Transverse colon (tissue), 4 donors: ENCODE data around the gene PCDHGA2. TPM values are rescaled to one million over a fixed set of nuclear protein-coding genes. Genes with fewer than 3 reads are reported as not detected.

Experiments
- DNase-seq: peaks from one replicate; pipeline ENCODE4 v3.0.0-alpha.2; 2019
- H3K27ac ChIP-seq, 4 donors: fragments of 200-600 bp; sonication (generic); 2 replicates each; pipeline ENCODE4 v1.5.1; 2016 to 2018; ENCODE audit warnings: inconsistent platforms in 4 of 4
- H3K27me3 ChIP-seq: fragments of 200-600 bp; sonication (generic); 2 replicates; pipeline ENCODE4 v1.5.1; 2017; ENCODE audit warnings: inconsistent platforms
- H3K36me3 ChIP-seq, 4 donors: fragments of 200-600 bp; sonication (generic); 2 replicates each; pipeline ENCODE4 v1.5.1; 2017 to 2019; ENCODE audit warnings: inconsistent platforms in 4 of 4
- H3K4me1 ChIP-seq, 4 donors: fragments of 200-600 bp; sonication (generic); 2 replicates each; pipeline ENCODE4 v1.5.1; 2017 to 2020; ENCODE audit warnings: inconsistent platforms in 4 of 4
- H3K4me3 ChIP-seq, 4 donors: fragments of 200-600 bp; sonication (generic); 1 replicate in 1 of 4; 2 replicates in 3 of 4; pipeline versions ENCODE4 v1.5.1 to v1.6.1; 2017 to 2019; ENCODE audit warnings: inconsistent platforms in 4 of 4
- H3K9me3 ChIP-seq, 2 donors: fragments of 200-600 bp; sonication (generic); 2 replicates each; pipeline ENCODE4 v1.5.1; 2017 to 2019; ENCODE audit warnings: inconsistent platforms in 2 of 2
- EP300 ChIP-seq: sonication (generic); formaldehyde crosslinking; IDR thresholded peaks from one replicate; pipeline ENCODE4 v1.6.1; 2017; ENCODE audit warnings: antibody characterized with exemption, low read depth
- POLR2A ChIP-seq: fragments of 450-650 bp; IDR thresholded peaks from one replicate; pipeline ENCODE4 v1.6.1; 2016; ENCODE audit warnings: antibody characterized with exemption, mild to moderate bottlenecking, moderate library complexity
- POLR2AphosphoS5 ChIP-seq, 3 donors: sonication (generic); formaldehyde crosslinking; IDR thresholded peaks; one replicate each; pipeline ENCODE4 v1.6.1; 2016; ENCODE audit warnings: antibody characterized with exemption in 3 of 3
- WGBS, 2 donors: methylation state at CpG; one replicate each; pipeline ENCODE4 v1.1.5; 2018; ENCODE audit warnings: low coverage in 1 of 2; 5-methylcytosine and 5-hydroxymethylcytosine counted together
- in situ Hi-C, 4 donors: fragments of 200-750 bp; cut with MboI; loops; one replicate each; pipeline versions ENCODE4 v1.15.0 to v1.15.1; 2017; ENCODE audit warnings: low sequenced_read_pairs in 3 of 4, low pct_ligation_motif_present in 1 of 4, low pct_unique_long_range_greater_than_20kb in 1 of 4
- intact Hi-C: fragments of 100-400 bp; cut with DNase I; formaldehyde crosslinking; loops from one replicate; pipeline ENCODE4 v1.15.1; 2023; ENCODE audit warnings: low total_unique reads
- total RNA-seq, 4 donors: library from RNA; depleted of rRNA; stranded (reverse); fragments of >200 nt; gene quantifications; one replicate each; pipeline ENCODE4 v1.1.0, GENCODE V29; 2016
- TF ChIP-seq, protein P1 (sequence below), 5 experiments: fragments of 200-600 bp in 3 of 5; fragments of 450-650 bp in 2 of 5; sonication (generic) in 3 of 5; IDR thresholded peaks; 1 replicate in 2 of 5; 2 replicates in 3 of 5; pipeline ENCODE4 v1.5.1; 2016 to 2017; ENCODE audit warnings: antibody characterized with exemption in 5 of 5, inconsistent platforms in 3 of 5, mild to moderate bottlenecking in 2 of 5, moderate library complexity in 1 of 5

PCDHGA2 gene
- total RNA-seq, 4 donors from 2014 or later = 0.68 to 1.9 (median 1.6) TPM

DNA sequence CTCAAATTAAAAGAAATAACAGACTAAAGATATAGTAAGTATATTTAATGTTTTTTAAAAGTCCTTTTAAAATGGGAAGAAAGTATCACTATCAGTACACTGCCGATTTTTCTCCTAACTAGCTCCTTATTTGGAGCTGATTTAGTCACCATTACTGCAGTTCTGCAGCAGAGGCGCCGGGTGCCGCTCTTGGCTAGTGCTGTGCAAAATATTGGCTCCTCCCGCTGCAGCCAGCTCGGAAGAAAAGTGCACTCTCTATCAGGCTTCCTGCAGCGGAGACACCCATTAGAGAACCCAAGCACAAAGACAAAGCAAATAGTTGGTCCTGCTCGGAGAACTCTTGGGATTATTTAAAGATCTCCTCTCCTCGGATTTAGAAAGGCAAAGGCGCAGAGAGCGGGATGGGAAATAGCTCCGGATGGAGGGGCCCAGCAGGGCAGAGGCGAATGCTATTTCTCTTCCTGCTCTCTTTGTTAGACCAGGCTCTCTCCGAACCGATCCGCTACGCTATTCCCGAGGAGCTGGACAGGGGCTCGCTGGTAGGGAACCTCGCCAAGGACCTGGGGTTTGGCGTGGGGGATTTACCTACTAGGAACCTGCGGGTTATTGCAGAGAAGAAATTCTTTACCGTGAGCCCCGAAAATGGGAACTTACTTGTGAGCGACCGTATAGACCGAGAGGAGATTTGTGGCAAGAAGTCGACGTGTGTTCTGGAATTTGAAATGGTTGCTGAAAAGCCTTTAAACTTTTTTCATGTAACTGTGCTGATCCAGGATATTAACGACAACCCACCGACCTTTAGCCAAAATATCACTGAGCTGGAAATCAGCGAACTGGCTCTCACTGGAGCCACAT, 31.7 kb downstream of the PCDHGA2 start, which contains the start of gene PCDHGB3:
Gene PCDHGB3, plus strand, starts transcription at position 249 of the 855 bp plus-strand sequence. Its CDS starts 153 bp downstream, at position 402.
- Histone ChIP-seq H3K27me3 (peaks cover 15% of the 10 kb centered on the region), H3K27ac (no peak within 1 kb of the TSS), H3K4me3 (peak within 1 kb of the TSS in 1 of 4 donors; percentile 30), H3K4me1 (no peaks in the 10 kb centered on the region), H3K36me3 (peaks cover 0 to 3% (median 0%) of the 10 kb centered on the region in 4 donors), H3K9me3 (peaks cover 26 to 95% of the 10 kb centered on the region in 2 donors)
- in situ Hi-C loops = loop anchor here in 1 of 4 donors (25.0 kb wide), 1 partner anchor 192 kb away; no protein-coding TSS in a partner anchor
- TF ChIP-seq POLR2A (no peak), POLR2AphosphoS5 (IDR thresholded peaks at IDR 0.05) (no peak), EP300 (no peak)
- TF ChIP-seq, protein P1, sequence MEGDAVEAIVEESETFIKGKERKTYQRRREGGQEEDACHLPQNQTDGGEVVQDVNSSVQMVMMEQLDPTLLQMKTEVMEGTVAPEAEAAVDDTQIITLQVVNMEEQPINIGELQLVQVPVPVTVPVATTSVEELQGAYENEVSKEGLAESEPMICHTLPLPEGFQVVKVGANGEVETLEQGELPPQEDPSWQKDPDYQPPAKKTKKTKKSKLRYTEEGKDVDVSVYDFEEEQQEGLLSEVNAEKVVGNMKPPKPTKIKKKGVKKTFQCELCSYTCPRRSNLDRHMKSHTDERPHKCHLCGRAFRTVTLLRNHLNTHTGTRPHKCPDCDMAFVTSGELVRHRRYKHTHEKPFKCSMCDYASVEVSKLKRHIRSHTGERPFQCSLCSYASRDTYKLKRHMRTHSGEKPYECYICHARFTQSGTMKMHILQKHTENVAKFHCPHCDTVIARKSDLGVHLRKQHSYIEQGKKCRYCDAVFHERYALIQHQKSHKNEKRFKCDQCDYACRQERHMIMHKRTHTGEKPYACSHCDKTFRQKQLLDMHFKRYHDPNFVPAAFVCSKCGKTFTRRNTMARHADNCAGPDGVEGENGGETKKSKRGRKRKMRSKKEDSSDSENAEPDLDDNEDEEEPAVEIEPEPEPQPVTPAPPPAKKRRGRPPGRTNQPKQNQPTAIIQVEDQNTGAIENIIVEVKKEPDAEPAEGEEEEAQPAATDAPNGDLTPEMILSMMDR (IDR thresholded peaks at IDR 0.05) = peak in 1 of 5 experiments; percentile 14
- 47 to 52% methylated on average over 12 to 32 of the region's 32 CpGs for WGBS, 2 donors
- intact Hi-C loops = no loop called here
- DNase-seq = peak; percentile 21

DNA sequence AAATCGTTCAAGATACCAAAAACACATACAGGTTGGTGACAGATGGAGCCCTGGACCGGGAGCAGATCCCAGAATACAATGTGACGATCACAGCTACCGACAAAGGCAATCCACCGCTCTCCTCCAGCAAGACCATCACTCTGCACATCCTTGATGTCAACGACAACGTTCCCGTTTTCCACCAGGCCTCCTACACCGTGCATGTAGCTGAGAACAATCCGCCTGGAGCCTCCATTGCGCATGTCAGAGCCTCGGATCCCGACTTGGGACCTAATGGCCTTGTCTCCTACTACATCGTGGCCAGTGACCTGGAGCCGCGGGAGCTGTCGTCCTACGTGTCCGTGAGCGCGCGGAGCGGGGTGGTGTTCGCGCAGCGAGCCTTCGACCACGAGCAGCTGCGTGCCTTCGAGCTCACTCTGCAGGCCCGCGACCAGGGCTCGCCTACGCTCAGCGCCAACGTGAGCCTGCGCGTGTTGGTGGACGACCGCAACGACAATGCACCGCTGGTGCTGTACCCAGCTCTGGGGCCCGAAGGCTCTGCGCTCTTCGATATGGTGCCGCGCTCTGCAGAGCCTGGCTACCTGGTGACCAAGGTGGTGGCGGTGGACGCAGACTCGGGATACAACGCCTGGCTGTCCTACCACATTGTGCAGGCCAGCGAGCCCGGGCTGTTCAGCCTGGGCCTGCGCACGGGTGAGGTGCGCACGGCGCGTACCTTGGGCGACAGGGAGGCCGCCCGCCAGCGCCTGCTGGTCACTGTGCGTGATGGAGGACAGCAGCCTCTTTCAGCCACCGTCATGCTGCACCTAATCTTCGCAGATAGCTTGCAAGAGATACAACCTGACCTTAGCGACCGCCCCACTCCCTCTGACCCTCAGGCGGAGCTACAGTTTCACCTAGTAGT, 33.3 kb downstream of the PCDHGA2 start:
- DNase-seq = no peak
- WGBS, 2 donors = 57 to 76% methylated on average over 2 to 69 of the region's 69 CpGs
- Histone ChIP-seq H3K9me3 (peaks cover 19 to 90% of the 10 kb centered on the region in 2 donors), H3K4me3 (no peak overlapping the region), H3K27me3 (peaks cover 5% of the 10 kb centered on the region), H3K4me1 (no peaks in the 10 kb centered on the region), H3K36me3 (peaks cover 0 to 3% (median 0%) of the 10 kb centered on the region in 4 donors), H3K27ac (no peak overlapping the region)
- TF ChIP-seq POLR2A (no peak), POLR2AphosphoS5 (IDR thresholded peaks at IDR 0.05) (no peak), EP300 (no peak)
- TF ChIP-seq, protein P1 (IDR thresholded peaks at IDR 0.05) = no peak
- intact Hi-C loops (no loop called here), in situ Hi-C loops (loop anchor here in 1 of 4 donors (25.0 kb wide), 1 partner anchor 190 kb away; no protein-coding TSS in a partner anchor)

DNA sequence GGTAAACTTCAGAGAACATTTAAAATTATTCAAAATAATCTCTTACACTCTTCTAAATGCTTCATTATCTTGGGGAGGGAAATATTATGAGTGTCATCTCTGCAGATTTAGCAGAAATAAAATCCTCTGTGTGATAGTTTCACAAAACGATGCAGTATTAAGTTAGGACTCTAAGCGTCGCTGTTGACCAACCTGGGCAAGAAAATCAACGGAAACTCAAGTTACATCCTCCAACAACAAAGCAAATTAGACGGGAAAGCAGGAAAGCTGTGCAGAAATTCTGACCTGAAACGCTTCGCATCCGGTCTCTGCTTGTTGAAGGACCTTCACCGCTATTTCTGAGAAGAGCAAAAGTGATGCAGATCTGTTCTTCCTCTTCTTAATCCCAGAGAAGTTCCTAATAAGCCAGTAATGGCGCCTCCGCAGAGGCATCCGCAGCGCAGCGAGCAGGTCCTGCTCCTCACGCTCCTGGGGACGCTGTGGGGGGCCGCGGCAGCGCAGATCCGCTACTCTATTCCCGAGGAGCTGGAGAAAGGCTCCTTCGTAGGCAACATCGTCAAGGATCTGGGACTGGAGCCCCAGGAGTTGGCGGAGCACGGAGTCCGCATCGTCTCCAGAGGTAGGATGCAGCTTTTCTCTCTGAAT, 35.2 kb downstream of the PCDHGA2 start, which contains the start of gene PCDHGA6:
Gene PCDHGA6, plus strand, starts transcription at position 219 of the 645 bp plus-strand sequence. Its CDS starts 193 bp downstream, at position 412.
- no peak for DNase-seq
- H3K4me3 ChIP-seq = peak within 1 kb of the TSS in 1 of 4 donors; percentile 2
- H3K27ac ChIP-seq = no peak within 1 kb of the TSS
- WGBS, 2 donors = 43 to 53% methylated on average over 9 to 27 of the region's 27 CpGs
- no peak for TF ChIP-seq POLR2A
- no peak for TF ChIP-seq POLR2AphosphoS5 (IDR thresholded peaks at IDR 0.05)
- TF ChIP-seq, protein P1 (IDR thresholded peaks at IDR 0.05) = no peak
- no peak for TF ChIP-seq EP300
- peaks cover 5% of the 10 kb centered on the region for H3K27me3 ChIP-seq
- in situ Hi-C loops (loop anchor here in 1 of 4 donors (25.0 kb wide), 1 partner anchor 189 kb away; no protein-coding TSS in a partner anchor), intact Hi-C loops (no loop called here)
- no peaks in the 10 kb centered on the region for H3K4me1 ChIP-seq
- peaks cover 0 to 3% (median 0%) of the 10 kb centered on the region in 4 donors for H3K36me3 ChIP-seq
- H3K9me3 ChIP-seq = peaks cover 19 to 95% of the 10 kb centered on the region in 2 donors
